ENCODE results near the gene WNT16.

The WNT16 gene

GRCh38 chr7:121344093-121344492 is 15.3 kb downstream of the WNT16 start:
- DNase-seq (ENCODE audit: low spot score): no peak

DNA sequence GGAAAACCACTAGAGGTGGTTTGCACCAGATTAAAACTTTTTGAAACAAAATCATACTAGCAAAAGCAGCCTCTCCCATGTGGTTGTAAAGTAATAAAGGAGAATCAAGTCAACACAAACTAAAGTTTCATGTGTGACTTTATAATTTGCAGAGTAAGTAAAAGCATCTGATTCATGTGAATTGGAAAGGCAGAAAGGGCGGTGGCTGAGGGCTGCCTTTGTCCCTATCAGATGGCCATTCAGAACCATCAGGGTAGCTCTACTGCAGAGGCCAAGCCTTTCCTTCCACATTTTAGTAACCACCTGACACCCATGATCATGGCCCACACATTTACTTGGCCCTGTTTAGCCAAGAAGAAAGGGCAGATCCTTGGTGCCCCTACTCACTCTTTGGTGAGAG is 15.7 kb downstream of the WNT16 start:
- no peak for DNase-seq (ENCODE audit: low spot score)

GRCh38 chr7:121351682-121352081 is 22.9 kb downstream of the WNT16 start:
- DNase-seq (ENCODE audit: low spot score): no peak

DNA sequence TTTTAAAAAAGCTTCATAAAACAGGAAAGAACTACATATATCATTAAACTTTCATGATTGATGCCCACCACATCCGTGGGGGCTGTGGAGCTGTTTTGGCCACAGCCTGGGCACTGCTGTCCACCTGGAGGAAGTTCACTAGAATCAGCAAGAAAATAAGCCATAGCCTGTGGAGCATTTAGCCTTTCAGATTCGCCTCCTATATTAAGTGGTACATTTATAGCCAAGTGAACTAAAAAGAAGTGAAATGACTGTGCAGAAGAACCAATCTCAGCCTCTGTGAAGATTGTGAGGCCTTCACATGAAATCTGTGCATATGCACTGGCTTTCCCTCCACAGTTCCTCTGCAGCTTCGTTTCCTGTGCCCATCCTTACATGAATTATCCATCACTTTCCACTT is 23.5 kb downstream of the WNT16 start:
- DNase-seq (ENCODE audit: low spot score): no peak

DNA sequence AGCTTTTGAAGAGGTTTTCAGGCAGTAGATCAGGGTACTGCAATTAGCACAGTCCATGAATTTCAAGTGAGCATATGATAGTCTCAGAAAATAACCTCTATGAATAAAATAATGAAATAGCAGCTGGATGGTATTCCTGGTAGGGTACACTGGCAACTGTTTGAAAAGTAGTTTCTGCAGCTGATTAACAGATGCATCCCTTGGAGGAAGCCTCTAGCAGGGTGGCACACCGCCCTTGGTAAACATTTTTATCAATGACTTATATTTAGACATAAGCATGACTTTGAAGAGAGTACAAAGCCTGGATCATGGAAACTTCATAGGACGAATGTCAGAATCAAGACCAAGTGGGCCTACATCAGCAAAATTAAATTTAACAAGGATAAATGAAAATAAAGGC is 26.8 kb downstream of the WNT16 start:
- no peak for DNase-seq (ENCODE audit: low spot score)

DNA sequence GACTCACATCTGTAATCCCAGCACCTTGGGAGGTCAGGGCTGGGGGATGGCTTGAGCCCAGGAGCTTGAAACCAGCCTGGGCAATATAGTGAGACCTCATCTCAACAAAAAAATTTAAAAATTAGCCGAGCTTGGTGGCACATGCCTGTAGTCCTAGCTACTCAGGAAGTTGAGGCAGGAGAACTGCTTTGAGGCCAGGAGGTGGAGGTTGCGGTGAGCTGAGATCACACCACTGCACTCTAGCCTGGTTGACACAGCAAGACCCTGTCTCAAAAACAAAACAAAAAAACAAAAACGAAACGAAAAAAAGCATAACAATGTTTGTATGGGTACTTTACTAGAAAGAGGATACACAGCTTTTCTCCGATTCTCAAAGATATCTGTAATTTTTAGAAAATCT is 31.8 kb downstream of the WNT16 start:
- no peak for DNase-seq (ENCODE audit: low spot score)

- peak; percentile 60 for DNase-seq (ENCODE audit: low spot score)
Observed at GRCh38 chr7:121366852-121367431, 38.1 kb downstream of the WNT16 start.

- no peak for DNase-seq (ENCODE audit: low spot score)
Observed at GRCh38 chr7:121369462-121369861, 40.7 kb downstream of the WNT16 start.

DNA sequence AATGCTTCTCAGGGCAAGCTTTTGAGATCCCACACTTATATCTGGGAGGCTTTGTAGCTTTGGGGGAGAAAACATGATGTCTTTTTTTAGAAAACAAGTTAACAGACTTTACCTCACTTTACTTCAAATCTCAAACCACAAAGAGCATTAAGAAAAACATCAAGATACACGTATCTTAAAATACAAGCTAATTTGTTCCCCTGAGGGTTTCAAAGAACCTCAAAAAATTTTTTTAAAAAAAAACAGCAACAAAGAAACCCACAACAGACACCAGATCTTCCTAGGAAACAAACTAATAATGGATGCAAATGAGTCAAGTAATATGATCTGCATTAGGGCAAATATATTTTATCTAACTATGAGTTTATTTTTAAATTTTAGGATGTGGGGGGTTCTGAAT is 42.6 kb downstream of the WNT16 start:
- DNase-seq (ENCODE audit: low spot score): no peak

DNA sequence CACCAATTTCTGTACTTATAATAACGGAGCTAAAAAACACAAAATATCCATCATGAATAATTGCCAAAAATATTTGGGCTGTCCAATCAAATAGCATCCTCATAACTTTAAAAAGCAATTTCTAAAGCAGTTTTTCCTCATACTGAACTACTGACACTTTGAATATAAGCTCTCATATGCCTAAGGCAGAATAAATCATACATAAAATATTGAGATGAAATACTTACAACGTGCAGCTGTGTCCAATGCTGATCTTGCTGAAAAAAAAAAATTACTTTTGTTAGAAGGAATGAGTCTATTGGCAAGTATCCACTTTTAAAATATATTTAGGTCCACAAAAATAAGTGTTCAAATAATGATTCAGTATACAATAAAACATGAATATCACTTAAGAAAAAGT is 43.1 kb downstream of the WNT16 start:
- DNase-seq (ENCODE audit: low spot score): no peak

GRCh38 chr7:121372376-121373010 is 43.7 kb downstream of the WNT16 start:
- peak; percentile 16 for DNase-seq (ENCODE audit: low spot score)

DNA sequence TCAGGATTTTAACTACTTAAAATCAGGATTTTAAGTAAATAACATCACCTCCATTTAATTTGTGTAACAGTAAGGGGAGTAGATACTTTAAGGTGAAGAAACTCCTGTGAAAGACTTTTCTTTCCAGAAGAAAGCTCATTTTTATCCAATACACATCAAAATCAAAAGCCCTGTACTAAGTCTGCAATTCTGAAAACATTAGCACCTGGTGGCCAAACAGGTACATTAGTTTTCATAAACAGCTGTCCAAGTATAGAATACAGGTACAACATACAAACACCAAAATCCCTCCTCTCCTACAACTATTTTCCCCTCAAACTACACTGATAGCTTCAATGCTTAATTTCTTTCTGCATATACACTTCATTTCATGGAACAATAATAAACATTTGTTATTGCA is 44.4 kb downstream of the WNT16 start:
- DNase-seq (ENCODE audit: low spot score): no peak

DNA sequence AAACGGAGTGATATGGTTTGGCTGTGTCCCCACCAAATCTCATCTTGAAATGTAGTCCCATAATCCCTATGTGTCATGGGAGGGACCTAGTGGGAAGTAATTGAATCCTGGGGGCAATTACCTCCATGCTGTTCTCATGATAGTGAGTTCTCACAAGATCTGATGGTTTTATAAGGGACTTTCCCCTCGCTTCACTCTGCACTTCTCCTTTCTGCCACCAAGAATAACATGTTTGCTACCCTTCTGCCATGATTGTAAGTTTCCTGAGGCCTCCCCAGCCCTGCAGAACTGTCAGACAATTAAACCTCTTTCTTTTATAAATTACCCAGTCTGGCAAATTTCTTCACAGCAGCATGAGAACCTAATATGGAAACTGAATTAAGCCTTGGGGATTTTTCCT is 48.2 kb downstream of the WNT16 start:
- DNase-seq (ENCODE audit: low spot score): no peak

DNA sequence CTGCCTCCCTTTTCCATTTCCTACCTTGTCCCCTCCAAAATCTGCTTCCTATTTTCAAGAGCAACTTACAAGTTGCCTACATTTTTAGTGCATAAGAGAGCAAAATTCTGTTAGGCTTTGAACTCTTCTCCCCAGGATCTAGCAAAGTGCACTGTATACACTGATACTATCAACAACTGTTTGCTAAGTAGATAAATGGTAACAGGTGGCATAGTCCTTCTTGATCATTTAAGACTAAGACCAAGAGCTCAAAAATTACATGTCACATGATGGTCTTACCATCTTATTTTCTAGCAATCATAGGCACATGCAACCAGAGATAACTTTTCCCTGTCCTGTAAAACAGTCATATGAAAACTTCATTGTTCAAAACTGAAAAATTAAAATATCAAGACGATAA is 51.1 kb downstream of the WNT16 start:
- DNase-seq (ENCODE audit: low spot score): no peak

DNA sequence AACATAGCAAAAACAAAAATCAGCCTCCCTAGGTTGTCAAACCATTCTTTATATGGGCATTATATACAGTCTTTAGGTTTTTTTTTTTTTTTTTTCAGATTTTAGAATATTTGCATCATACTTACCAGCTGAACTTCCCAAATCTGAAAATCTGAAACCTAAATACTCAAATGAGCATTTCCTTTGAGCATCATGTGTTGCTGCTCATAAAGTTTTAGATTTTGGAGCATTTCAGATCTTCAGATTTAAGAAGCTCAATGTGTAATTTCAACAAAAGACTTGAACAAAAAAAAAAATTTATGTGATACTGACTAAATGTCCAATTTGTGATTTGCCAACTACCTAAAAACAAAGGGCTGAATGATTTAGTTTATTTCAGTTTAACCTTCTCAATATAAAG is 53.7 kb downstream of the WNT16 start:
- DNase-seq (ENCODE audit: low spot score): no peak

- no peak for DNase-seq (ENCODE audit: low spot score)
Observed at GRCh38 chr7:121383235-121383910, 54.6 kb downstream of the WNT16 start.

- no peak for DNase-seq (ENCODE audit: low spot score)
Observed at GRCh38 chr7:121384265-121384664, 55.5 kb downstream of the WNT16 start.

- DNase-seq (ENCODE audit: low spot score): no peak
Observed at GRCh38 chr7:121385056-121385799, 56.4 kb downstream of the WNT16 start.

DNA sequence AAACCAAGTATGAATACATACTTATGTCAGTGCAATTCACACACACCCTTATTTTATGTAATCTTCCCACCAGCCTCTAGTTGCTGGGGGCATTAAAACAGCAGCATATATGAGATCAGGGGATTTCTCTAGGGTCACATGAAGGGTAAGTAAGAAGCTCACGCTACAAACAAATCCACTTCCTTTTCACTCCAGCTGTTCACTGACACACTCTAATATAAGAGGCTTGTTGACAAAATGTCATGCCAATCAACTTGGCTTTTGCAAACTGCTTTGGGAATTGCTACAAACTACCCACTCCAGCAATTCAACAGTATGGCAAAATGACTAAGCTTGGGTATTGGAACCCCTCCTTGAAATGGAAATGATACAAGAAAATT is 57.0 kb downstream of the WNT16 start:
- DNase-seq (ENCODE audit: low spot score): no peak

GRCh38 chr7:121388950-121389349 is 60.1 kb downstream of the WNT16 start:
- no peak for DNase-seq (ENCODE audit: low spot score)

- DNase-seq (ENCODE audit: low spot score): no peak
Observed at GRCh38 chr7:121390109-121390508, 61.3 kb downstream of the WNT16 start.

DNA sequence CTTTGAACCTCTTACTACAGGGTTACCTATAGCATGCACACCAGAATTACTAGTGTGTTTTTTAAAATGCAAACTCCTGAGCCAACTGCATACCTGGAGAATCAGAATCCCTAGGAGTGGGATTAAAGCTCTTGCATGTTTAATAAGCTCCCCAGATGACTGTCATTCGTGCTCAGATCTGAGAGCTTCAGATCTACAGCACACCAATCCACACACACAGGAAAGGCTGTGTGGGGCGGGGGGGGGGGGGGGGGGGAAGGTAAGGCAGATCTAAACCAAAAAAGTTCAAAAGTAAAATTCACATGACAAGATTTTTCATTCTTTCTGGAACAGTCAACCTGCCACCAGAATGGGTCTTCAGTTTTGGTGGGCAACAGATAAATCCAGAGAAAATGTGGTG is 61.8 kb downstream of the WNT16 start:
- no peak for DNase-seq (ENCODE audit: low spot score)
